ENCODE data around the gene HIVEP3. TPM values are rescaled to one million over a fixed set of nuclear protein-coding genes. Genes with fewer than 3 reads are reported as not detected.

Gene HIVEP3
- total RNA-seq, 6 experiments from 2014 or later, result 1.4 to 3.9 (median 2.2) TPM

DNA sequence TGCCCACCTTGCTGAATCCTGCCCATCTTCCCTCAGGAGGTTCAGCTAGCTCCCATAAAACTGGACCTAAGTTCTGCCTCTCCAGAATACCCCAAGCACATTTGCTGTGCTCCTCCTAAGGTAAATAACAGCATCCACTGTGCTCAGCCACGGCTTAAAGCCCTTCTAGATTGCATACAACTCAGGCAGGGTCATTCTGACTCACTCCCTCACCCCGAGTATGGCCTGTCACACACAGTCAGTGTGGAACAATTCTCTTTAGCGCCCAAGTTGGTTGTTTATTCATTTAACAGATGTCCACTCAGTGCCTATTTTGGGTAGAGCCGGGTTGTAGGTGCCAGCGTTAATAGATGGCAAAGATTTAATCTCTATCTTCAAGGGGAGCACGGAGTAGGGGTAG lies 286.8 kb downstream of the HIVEP3 start:
- 87% methylated on average over 5 of the region's 6 CpGs for WGBS (ENCODE audit: insufficient coverage, low coverage, low lambda C conversion rate, missing lambda C conversion rate)
- no peaks in the 10 kb centered on the region for H3K4me1 ChIP-seq
- TF ChIP-seq, protein P1, sequence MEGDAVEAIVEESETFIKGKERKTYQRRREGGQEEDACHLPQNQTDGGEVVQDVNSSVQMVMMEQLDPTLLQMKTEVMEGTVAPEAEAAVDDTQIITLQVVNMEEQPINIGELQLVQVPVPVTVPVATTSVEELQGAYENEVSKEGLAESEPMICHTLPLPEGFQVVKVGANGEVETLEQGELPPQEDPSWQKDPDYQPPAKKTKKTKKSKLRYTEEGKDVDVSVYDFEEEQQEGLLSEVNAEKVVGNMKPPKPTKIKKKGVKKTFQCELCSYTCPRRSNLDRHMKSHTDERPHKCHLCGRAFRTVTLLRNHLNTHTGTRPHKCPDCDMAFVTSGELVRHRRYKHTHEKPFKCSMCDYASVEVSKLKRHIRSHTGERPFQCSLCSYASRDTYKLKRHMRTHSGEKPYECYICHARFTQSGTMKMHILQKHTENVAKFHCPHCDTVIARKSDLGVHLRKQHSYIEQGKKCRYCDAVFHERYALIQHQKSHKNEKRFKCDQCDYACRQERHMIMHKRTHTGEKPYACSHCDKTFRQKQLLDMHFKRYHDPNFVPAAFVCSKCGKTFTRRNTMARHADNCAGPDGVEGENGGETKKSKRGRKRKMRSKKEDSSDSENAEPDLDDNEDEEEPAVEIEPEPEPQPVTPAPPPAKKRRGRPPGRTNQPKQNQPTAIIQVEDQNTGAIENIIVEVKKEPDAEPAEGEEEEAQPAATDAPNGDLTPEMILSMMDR (IDR thresholded peaks at IDR 0.05), result no peak

DNA sequence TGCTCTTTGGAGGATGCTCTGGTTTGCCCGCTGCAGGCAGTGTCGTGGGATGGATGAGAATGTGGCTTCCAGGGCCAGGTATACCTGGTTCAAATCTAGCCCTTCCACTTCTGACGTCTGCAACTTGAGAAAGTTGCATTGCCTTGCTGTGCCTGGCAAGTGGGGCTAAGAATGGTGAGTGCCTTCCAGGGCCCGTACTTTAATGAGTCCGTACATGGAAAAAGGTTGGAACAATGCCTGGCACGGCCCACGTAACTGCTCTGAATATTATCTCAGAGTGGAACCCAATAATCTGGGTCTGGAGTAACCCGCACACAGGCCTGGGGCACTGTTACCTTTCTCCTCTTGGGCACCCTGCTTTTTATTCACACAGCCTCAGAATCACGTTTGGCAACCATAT lies 287.6 kb downstream of the HIVEP3 start:
- H3K36me3 ChIP-seq, result no peaks in the 10 kb centered on the region
- H3K4me3 ChIP-seq, result no peak overlapping the region
- no peaks in the 10 kb centered on the region for H3K9me3 ChIP-seq
- no peak overlapping the region for H3K27ac ChIP-seq
- DNase-seq (no peak), ATAC-seq (no peak)
- WGBS (ENCODE audit: insufficient coverage, low coverage, low lambda C conversion rate, missing lambda C conversion rate), result 88% methylated on average over 6 of the region's 9 CpGs
- no peaks in the 10 kb centered on the region for H3K4me1 ChIP-seq
- no peaks in the 10 kb centered on the region for H3K27me3 ChIP-seq
- intact Hi-C loops (cut with DNase I), result no loop called here
- TF ChIP-seq, protein P1 (IDR thresholded peaks at IDR 0.05), result no peak
- TF ChIP-seq POLR2A (IDR thresholded peaks at IDR 0.05), result no peak

More for the DNA sequence above, 286.8 kb downstream of the HIVEP3 start:
- ATAC-seq, result no peak
- H3K9me3 ChIP-seq, result no peaks in the 10 kb centered on the region
- no peak overlapping the region for H3K4me3 ChIP-seq
- DNase-seq, result peak in 1 of 3 donors; percentile 15
- no peaks in the 10 kb centered on the region for H3K27me3 ChIP-seq
- H3K36me3 ChIP-seq, result no peaks in the 10 kb centered on the region
- H3K27ac ChIP-seq, result no peak overlapping the region
- intact Hi-C loops (cut with DNase I), result no loop called here

DNA sequence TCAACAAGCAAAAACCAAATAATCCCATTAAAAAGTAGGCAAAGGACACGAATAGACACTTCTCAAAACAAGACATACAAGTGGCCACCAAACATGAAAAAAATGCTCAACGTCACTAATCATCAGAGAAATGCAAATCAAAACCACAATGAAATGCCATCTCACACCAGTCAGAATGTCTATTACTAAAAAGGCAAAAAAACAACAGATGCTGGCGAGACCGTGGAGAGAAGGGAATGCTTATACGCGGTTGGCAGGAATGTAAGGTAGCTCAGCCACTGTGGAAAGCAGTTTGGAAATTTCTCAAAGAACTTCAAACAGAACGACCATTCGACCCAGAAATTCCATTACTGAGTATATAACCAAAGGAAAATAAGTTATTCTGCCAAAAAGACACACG lies 289.2 kb downstream of the HIVEP3 start:
- ATAC-seq, result no peak
- DNase-seq, result no peak
- 90% methylated on average over 9 of the region's 9 CpGs for WGBS (ENCODE audit: insufficient coverage, low coverage, low lambda C conversion rate, missing lambda C conversion rate)
- TF ChIP-seq POLR2A (IDR thresholded peaks at IDR 0.05), result no peak
- TF ChIP-seq, protein P1 (IDR thresholded peaks at IDR 0.05), result no peak
- Histone ChIP-seq H3K27ac (no peak overlapping the region), H3K27me3 (no peaks in the 10 kb centered on the region), H3K36me3 (no peaks in the 10 kb centered on the region), H3K4me3 (no peak overlapping the region), H3K4me1 (no peaks in the 10 kb centered on the region), H3K9me3 (no peaks in the 10 kb centered on the region)
- intact Hi-C loops (cut with DNase I), result no loop called here

DNA sequence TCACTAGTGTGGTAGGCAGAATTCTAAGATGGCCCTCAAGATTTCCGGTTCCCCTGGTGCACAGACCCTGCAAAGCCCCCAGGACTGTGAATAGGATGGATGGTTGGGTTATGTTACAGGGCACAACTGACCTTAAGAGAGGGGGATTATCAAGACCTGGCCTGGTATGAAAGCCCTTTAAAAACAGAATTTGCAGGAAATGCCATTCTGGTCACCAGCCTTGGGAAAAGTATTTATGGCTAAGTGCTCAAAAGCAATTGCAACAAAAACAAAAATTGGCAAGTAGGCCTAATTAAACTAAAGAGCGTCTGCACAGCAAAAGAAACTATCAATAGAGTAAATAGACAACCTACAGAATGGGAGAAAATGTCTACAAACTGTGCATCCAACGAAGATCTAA lies 289.6 kb downstream of the HIVEP3 start:
- DNase-seq (no peak), ATAC-seq (no peak)
- 77% methylated on average over 3 of the region's 3 CpGs for WGBS (ENCODE audit: insufficient coverage, low coverage, low lambda C conversion rate, missing lambda C conversion rate)
- H3K36me3 ChIP-seq, result no peaks in the 10 kb centered on the region
- no peaks in the 10 kb centered on the region for H3K4me1 ChIP-seq
- H3K4me3 ChIP-seq, result no peak overlapping the region
- intact Hi-C loops (cut with DNase I), result no loop called here
- no peak for TF ChIP-seq POLR2A (IDR thresholded peaks at IDR 0.05)
- TF ChIP-seq, protein P1 (IDR thresholded peaks at IDR 0.05), result no peak
- no peaks in the 10 kb centered on the region for H3K27me3 ChIP-seq
- no peak overlapping the region for H3K27ac ChIP-seq
- H3K9me3 ChIP-seq, result no peaks in the 10 kb centered on the region

Data from right lobe of liver (tissue), 6 donors.